Measurements from ENCODE around the gene HSD11B1.

DNA sequence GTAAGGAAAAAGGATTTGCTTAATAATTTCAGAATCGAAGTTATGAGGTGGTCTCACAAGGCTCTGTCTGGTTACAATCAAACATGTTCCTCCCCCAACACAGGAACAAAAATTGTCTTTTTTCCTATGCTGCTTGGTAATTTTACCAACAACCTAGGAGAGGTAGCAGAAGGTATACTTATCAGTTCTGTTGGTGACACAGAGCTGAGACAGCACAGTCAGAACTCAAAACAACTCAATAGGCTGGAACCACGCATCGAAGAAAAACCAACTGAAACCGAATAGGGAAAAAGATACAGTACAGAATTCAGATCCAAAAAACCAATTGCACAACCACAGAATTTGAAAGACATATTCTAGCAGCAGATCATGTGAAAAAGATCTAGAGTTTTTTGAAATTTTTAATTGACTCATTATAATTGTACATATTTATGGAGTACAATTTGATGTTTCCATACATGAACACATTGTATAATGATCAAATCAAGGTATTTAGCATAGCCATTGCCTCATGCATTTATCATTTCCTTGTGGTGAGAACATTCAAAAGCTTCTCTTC lies 25.6 kb upstream of the HSD11B1 start:
- TF ChIP-seq, protein P1, sequence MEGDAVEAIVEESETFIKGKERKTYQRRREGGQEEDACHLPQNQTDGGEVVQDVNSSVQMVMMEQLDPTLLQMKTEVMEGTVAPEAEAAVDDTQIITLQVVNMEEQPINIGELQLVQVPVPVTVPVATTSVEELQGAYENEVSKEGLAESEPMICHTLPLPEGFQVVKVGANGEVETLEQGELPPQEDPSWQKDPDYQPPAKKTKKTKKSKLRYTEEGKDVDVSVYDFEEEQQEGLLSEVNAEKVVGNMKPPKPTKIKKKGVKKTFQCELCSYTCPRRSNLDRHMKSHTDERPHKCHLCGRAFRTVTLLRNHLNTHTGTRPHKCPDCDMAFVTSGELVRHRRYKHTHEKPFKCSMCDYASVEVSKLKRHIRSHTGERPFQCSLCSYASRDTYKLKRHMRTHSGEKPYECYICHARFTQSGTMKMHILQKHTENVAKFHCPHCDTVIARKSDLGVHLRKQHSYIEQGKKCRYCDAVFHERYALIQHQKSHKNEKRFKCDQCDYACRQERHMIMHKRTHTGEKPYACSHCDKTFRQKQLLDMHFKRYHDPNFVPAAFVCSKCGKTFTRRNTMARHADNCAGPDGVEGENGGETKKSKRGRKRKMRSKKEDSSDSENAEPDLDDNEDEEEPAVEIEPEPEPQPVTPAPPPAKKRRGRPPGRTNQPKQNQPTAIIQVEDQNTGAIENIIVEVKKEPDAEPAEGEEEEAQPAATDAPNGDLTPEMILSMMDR (IDR thresholded peaks at IDR 0.05): no peak
- TF ChIP-seq POLR2A (IDR thresholded peaks at IDR 0.05): no peak
